Natural killer cell (primary cell): Measurements from ENCODE around the gene BEAN1. TPM values are rescaled to one million over a fixed set of nuclear protein-coding genes. Genes with fewer than 3 reads are reported as not detected.

Experiments used
- ATAC-seq, 3 donors: fragments of 150-1000 bp in 2 of 3; fragments of 200-7000 bp in 1 of 3; cut with Tn5 transposase; 1 replicate in 1 of 3; 2 replicates in 2 of 3; pipeline ENCODE4 v1.10.0; 2021; ENCODE audit warnings: mild to moderate bottlenecking in 2 of 3, moderate library complexity in 2 of 3
- DNase-seq, 2 donors: peaks; one replicate each; pipeline versions ENCODE4 v3.0.0 to v3.0.0-alpha.2; 2013 to 2021; ENCODE audit warnings: mixed read lengths in 1 of 2
- H3K27ac ChIP-seq: one replicate; pipeline ENCODE4 v1.5.1; 2013; ENCODE audit warnings: mild to moderate bottlenecking, low read length
- H3K27me3 ChIP-seq: one replicate; pipeline ENCODE4 v1.6.1; 2013; ENCODE audit warnings: low read length; ENCODE audit not compliant: control insufficient read depth, insufficient read depth
- H3K36me3 ChIP-seq: one replicate; pipeline ENCODE4 v1.6.1; 2013; ENCODE audit warnings: low read length; ENCODE audit not compliant: control insufficient read depth, insufficient read depth
- H3K4me1 ChIP-seq: one replicate; pipeline ENCODE4 v1.6.1; 2013; ENCODE audit warnings: low read length; ENCODE audit not compliant: control insufficient read depth, insufficient read depth
- H3K4me3 ChIP-seq: one replicate; pipeline ENCODE4 v1.5.1; 2013; ENCODE audit warnings: low read length
- H3K9me3 ChIP-seq: one replicate; pipeline ENCODE4 v1.6.1; 2013; ENCODE audit warnings: low read length; ENCODE audit not compliant: control insufficient read depth, insufficient read depth
- H3K27ac Mint-ChIP-seq, 2 donors: one replicate each; pipeline ENCODE4 v1.8.0; 2022; ENCODE audit warnings: mild to moderate bottlenecking in 2 of 2, mixed read lengths in 2 of 2, moderate library complexity in 1 of 2
- H3K27me3 Mint-ChIP-seq, 2 donors: one replicate each; pipeline ENCODE4 v1.8.0; 2022; ENCODE audit warnings: low read depth in 2 of 2, mixed read lengths in 2 of 2
- H3K36me3 Mint-ChIP-seq: one replicate; pipeline ENCODE4 v1.8.0; 2022; ENCODE audit warnings: mixed read lengths
- H3K4me1 Mint-ChIP-seq, 2 donors: one replicate each; pipeline ENCODE4 v1.8.0; 2022; ENCODE audit warnings: mixed read lengths in 2 of 2
- H3K4me3 Mint-ChIP-seq: one replicate; pipeline ENCODE4 v1.8.0; 2022; ENCODE audit warnings: mild to moderate bottlenecking, moderate library complexity, mixed read lengths
- H3K9me3 Mint-ChIP-seq, 2 donors: one replicate each; pipeline ENCODE4 v1.8.0; 2022; ENCODE audit warnings: mixed read lengths in 2 of 2
- CTCF ChIP-seq: fragments of 200-600 bp; IDR thresholded peaks from one replicate; pipeline ENCODE4 v1.8.0; 2022; ENCODE audit warnings: antibody characterized with exemption
- WGBS: methylation state at CpG from one replicate; pipeline ENCODE4 v1.1.7; 2013; ENCODE audit warnings: missing lambda C conversion rate; ENCODE audit not compliant: insufficient coverage; 5-methylcytosine and 5-hydroxymethylcytosine counted together
- intact Hi-C: fragments of 100-400 bp; cut with micrococcal nuclease; formaldehyde crosslinking; loops from one replicate; pipeline ENCODE4 v1.14.2; 2022
- total RNA-seq, 4 donors: library from RNA; stranded (reverse); fragments of 120-200 nt in 1 of 4; gene quantifications; one replicate each; pipeline versions ENCODE4 v1.2.3 to v1.2.4, GENCODE V29; 2013 to 2022

BEAN1 gene
- total RNA-seq, 3 donors from 2014 or later (not counting 1 experiment from before 2014, with no cell fraction given), result not detected

GRCh38 chr16:66454751-66455150 lies 27.7 kb downstream of the BEAN1 start:
- Mint-ChIP-seq H3K4me3 (no peak overlapping the region), H3K27me3 (peaks cover 14 to 18% of the 10 kb centered on the region in 2 donors)
- intact Hi-C loops, result no loop called here

GRCh38 chr16:66455970-66456369 lies 28.9 kb downstream of the BEAN1 start:
- Mint-ChIP-seq H3K4me3 (no peak overlapping the region), H3K36me3 (no peaks in the 10 kb centered on the region), H3K4me1 (no peaks in the 10 kb centered on the region), H3K9me3 (no peaks in the 10 kb centered on the region), H3K27me3 (peaks cover 25 to 27% of the 10 kb centered on the region in 2 donors), H3K27ac (no peak overlapping the region)
- no peak for TF ChIP-seq CTCF
- H3K4me1 ChIP-seq, result no peaks in the 10 kb centered on the region
- intact Hi-C loops, result no loop called here
- no peaks in the 10 kb centered on the region for H3K36me3 ChIP-seq
- H3K4me3 ChIP-seq, result no peak overlapping the region
- peaks cover 4% of the 10 kb centered on the region for H3K27me3 ChIP-seq
- H3K27ac ChIP-seq, result no peak overlapping the region
- WGBS, result no CpG with 5 or more reads among the region's 1 CpG
- DNase-seq (no peak), ATAC-seq (no peak)
- no peaks in the 10 kb centered on the region for H3K9me3 ChIP-seq

More at GRCh38 chr16:66454751-66455150, 27.7 kb downstream of the BEAN1 start:
- no peak for ATAC-seq
- no peak for DNase-seq
- H3K9me3 Mint-ChIP-seq, result no peaks in the 10 kb centered on the region
- Histone ChIP-seq H3K36me3 (no peaks in the 10 kb centered on the region), H3K27me3 (peaks cover 4% of the 10 kb centered on the region), H3K4me3 (no peak overlapping the region), H3K4me1 (no peaks in the 10 kb centered on the region), H3K9me3 (no peaks in the 10 kb centered on the region), H3K27ac (no peak overlapping the region)
- no peak overlapping the region for H3K27ac Mint-ChIP-seq
- no peaks in the 10 kb centered on the region for H3K4me1 Mint-ChIP-seq
- WGBS, result 50% methylated on average over 1 of the region's 1 CpG
- no peaks in the 10 kb centered on the region for H3K36me3 Mint-ChIP-seq
- no peak for TF ChIP-seq CTCF

GRCh38 chr16:66457888-66458287 lies 30.8 kb downstream of the BEAN1 start:
- Mint-ChIP-seq H3K4me1 (no peaks in the 10 kb centered on the region), H3K27ac (no peak overlapping the region), H3K9me3 (no peaks in the 10 kb centered on the region), H3K4me3 (no peak overlapping the region), H3K36me3 (no peaks in the 10 kb centered on the region), H3K27me3 (peaks cover 30 to 35% of the 10 kb centered on the region in 2 donors)
- H3K27ac ChIP-seq, result no peak overlapping the region
- no peak overlapping the region for H3K4me3 ChIP-seq
- intact Hi-C loops, result no loop called here
- H3K27me3 ChIP-seq, result peaks cover 4% of the 10 kb centered on the region
- ATAC-seq (no peak), DNase-seq (no peak)
- 47% methylated on average over 4 of the region's 4 CpGs for WGBS
- no peaks in the 10 kb centered on the region for H3K36me3 ChIP-seq
- no peaks in the 10 kb centered on the region for H3K9me3 ChIP-seq
- TF ChIP-seq CTCF, result no peak
- no peaks in the 10 kb centered on the region for H3K4me1 ChIP-seq

GRCh38 chr16:66458292-66458691 lies 31.2 kb downstream of the BEAN1 start:
- Mint-ChIP-seq H3K27me3 (peaks cover 30 to 39% of the 10 kb centered on the region in 2 donors), H3K4me3 (no peak overlapping the region), H3K36me3 (no peaks in the 10 kb centered on the region), H3K9me3 (no peaks in the 10 kb centered on the region), H3K4me1 (no peaks in the 10 kb centered on the region), H3K27ac (no peak overlapping the region)
- TF ChIP-seq CTCF, result no peak
- H3K9me3 ChIP-seq, result no peaks in the 10 kb centered on the region
- no peaks in the 10 kb centered on the region for H3K36me3 ChIP-seq
- WGBS, result 91% methylated on average over 5 of the region's 5 CpGs
- intact Hi-C loops, result no loop called here
- no peak overlapping the region for H3K4me3 ChIP-seq
- H3K4me1 ChIP-seq, result no peaks in the 10 kb centered on the region
- DNase-seq, result no peak
- no peak for ATAC-seq
- H3K27me3 ChIP-seq, result peaks cover 4% of the 10 kb centered on the region
- no peak overlapping the region for H3K27ac ChIP-seq
